ENCODE measurements around the gene OR52E4.

OR52E4 gene

DNA sequence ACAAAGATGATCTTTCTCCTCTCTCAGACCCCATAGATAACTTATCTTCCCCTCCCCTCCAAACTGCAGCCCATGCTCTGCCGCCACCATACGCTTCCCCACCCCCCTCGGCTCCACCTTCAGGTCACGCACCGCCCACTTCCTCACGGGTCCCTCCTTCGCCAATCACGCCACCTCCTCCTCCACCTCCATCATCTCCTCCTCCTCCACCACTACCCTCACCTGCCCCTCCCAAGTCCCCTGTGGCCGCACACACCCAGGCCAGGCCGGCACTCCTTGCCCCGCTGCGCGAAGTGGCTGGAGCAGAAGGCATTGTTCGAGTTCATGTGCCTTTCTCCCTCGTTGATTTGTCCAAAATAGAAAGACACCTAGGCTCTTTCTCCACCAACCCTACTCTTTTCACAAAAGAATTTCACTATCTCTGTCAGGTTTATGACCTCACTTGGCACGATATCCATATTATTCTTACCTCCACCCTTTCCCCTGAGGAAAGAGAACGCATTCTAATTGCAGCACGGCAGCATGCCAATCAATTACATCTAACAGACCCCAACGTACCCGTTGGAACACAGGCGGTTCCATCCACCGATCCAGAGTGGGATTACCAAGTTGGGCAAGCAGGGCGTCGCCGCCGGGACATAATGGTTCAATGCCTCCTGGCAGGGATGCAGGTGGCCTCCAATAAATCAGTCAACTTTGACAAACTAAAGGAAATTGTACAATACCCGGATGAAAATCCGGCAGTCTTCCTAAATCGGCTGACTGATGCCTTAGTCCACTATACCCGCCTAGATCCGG is 49.3 kb downstream of the OR52E4 start:
- no peak for DNase-seq

DNA sequence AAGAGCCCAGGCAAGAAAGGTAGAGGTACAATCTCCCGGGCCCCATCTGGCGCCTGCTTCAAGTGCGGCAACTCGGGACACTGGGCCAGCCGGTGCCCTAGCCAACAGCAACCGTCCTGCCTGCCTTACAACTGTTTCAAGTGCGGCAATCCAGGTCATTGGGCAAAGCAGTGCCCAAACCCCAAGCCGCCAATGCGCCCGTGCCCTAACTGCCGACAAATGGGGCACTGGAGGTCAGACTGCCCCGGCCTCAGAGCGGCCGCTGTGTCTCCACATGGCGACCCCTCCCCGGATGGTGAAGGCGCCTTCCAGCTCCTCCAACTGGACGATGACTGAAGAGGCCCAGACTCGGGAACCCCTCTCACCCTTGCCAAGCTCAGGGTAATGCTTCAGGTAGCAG is 50.2 kb downstream of the OR52E4 start:
- no peak for DNase-seq

DNA sequence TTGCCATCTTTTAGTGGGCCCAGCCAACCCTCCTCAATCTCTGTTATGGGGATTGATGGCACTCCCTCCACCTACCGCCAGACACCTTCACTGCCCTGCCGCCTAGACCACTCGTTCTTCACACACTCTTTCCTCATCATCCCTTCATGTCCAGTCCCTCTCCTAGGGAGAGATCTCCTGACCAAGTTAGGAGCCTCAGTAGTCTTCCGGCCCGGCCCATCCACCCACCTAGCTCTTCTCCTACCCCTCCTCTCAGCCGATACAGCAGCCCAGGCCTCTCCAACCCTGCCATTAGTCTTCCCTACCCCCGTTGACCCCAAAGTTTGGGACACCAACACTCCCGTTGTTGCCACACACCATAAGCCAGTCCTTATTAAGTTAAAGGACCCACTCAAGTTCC is 50.6 kb downstream of the OR52E4 start:
- DNase-seq: no peak

DNA sequence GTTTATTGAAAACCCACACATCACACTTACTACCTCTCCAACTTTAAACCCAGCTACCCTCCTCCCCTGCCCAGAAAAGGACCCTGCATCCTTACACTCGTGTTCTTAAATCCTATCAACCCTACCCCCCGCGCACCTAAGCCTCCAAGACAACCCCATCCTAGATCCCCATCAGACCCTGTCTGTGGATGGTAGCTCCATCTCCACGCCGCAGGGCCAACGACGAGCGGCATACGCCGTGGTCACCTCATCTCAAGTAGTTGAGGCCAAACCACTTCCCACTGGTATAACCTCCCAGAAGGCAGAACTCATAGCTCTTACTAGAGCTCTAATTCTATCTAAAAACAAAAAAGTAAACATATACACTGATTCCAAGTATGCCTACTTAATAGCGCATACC is 52.2 kb downstream of the OR52E4 start:
- no peak for DNase-seq

DNA sequence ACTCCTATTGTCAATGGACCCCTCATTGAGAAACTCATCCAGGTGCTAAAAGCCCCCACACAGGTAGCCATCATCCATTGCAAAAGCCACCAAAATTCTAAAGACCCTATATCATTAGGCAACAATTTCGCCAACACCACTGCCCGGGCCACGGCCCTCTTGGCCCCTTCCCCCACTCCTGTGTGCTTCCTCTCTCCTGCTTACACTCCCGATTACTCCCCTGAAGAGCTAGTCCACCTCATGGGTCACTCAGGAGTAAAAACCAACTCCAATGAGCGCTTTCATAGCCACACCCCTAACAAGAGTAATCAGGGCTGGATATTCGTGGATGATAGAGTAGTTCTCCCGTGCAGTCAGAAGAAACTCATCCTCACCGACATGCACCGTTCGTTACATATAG is 52.7 kb downstream of the OR52E4 start:
- no peak for DNase-seq
